Stomach (tissue), 4 donors: ENCODE measurements around the gene CELF5.

Source experiments
- CTCF ChIP-seq, 7 experiments: fragments of 450-650 bp in 4 of 7; fragments of 200-600 bp in 3 of 7; sonication (generic) in 3 of 7; IDR thresholded peaks; one replicate each; pipeline ENCODE4 v1.5.1; 2016 to 2019; ENCODE audit warnings: antibody characterized with exemption in 7 of 7, control low read depth in 2 of 7, mild to moderate bottlenecking in 1 of 7
- POLR2A ChIP-seq, 4 donors: fragments of 450-650 bp; IDR thresholded peaks; one replicate each; pipeline ENCODE4 v1.6.1; 2016; ENCODE audit warnings: antibody characterized with exemption in 4 of 4, control low read depth in 2 of 4, mild to moderate bottlenecking in 1 of 4, moderate library complexity in 1 of 4

- TF ChIP-seq CTCF (IDR thresholded peaks at IDR 0.05) (no peak), POLR2A (IDR thresholded peaks at IDR 0.05) (no peak)
Measured at GRCh38 chr19:3249408-3249807, 24.9 kb downstream of the CELF5 start.
